Measurements from ENCODE around the gene ZBED6. TPM values are rescaled to one million over a fixed set of nuclear protein-coding genes. Genes with fewer than 3 reads are reported as not detected.

Gene ZBED6
- total RNA-seq, 3 donors from 2014 or later (not counting 1 experiment from before 2014, with no cell fraction given): 36.4 to 41.3 (median 39.8) TPM

- Histone ChIP-seq H3K4me1 (ENCODE audit: control insufficient read depth, insufficient read depth, low read length) (no peaks in the 10 kb centered on the region), H3K36me3 (ENCODE audit: control insufficient read depth, insufficient read depth, low read length) (peaks cover 22% of the 10 kb centered on the region), H3K9me3 (ENCODE audit: control insufficient read depth, insufficient read depth, low read length) (no peaks in the 10 kb centered on the region), H3K27me3 (ENCODE audit: control insufficient read depth, insufficient read depth, low read length) (no peaks in the 10 kb centered on the region), H3K4me3 (ENCODE audit: low read length) (no peak overlapping the region), H3K27ac (ENCODE audit: low read length) (no peak overlapping the region)
- Mint-ChIP-seq H3K27ac (peak overlapping the region; percentile 56 to 78), H3K4me3 (no peak overlapping the region), H3K27me3 (ENCODE audit: low read depth in 2 of 2) (no peaks in the 10 kb centered on the region), H3K36me3 (no peaks in the 10 kb centered on the region), H3K9me3 (no peaks in the 10 kb centered on the region), H3K4me1 (peaks cover 9 to 13% of the 10 kb centered on the region in 2 donors)
- no peak for ATAC-seq
- no peak for TF ChIP-seq CTCF (IDR thresholded peaks at IDR 0.05)
- DNase-seq: no peak
- 99% methylated on average over 3 of the region's 4 CpGs for WGBS (ENCODE audit: insufficient coverage)
- intact Hi-C loops (cut with micrococcal nuclease): no loop called here
Observed at GRCh38 chr1:203778789-203779188, 16.6 kb upstream of the ZBED6 start.

GRCh38 chr1:203781962-203782361 lies 13.5 kb upstream of the ZBED6 start:
- 89% methylated on average over 5 of the region's 7 CpGs for WGBS (ENCODE audit: insufficient coverage)
- peaks cover under 1 to 6% of the 10 kb centered on the region in 2 donors for H3K4me1 Mint-ChIP-seq
- H3K9me3 ChIP-seq (ENCODE audit: control insufficient read depth, insufficient read depth, low read length): no peaks in the 10 kb centered on the region
- DNase-seq: no peak
- H3K27me3 Mint-ChIP-seq (ENCODE audit: low read depth in 2 of 2): no peaks in the 10 kb centered on the region
- peaks cover 4% of the 10 kb centered on the region for H3K36me3 ChIP-seq (ENCODE audit: control insufficient read depth, insufficient read depth, low read length)
- H3K36me3 Mint-ChIP-seq: no peaks in the 10 kb centered on the region
- H3K4me1 ChIP-seq (ENCODE audit: control insufficient read depth, insufficient read depth, low read length): no peaks in the 10 kb centered on the region
- no peak overlapping the region for H3K27ac Mint-ChIP-seq
- intact Hi-C loops (cut with micrococcal nuclease): no loop called here
- no peaks in the 10 kb centered on the region for H3K9me3 Mint-ChIP-seq
- ATAC-seq: no peak
- no peak for TF ChIP-seq CTCF (IDR thresholded peaks at IDR 0.05)
- H3K27me3 ChIP-seq (ENCODE audit: control insufficient read depth, insufficient read depth, low read length): no peaks in the 10 kb centered on the region
- H3K4me3 ChIP-seq (ENCODE audit: low read length): no peak overlapping the region
- no peak overlapping the region for H3K4me3 Mint-ChIP-seq
- H3K27ac ChIP-seq (ENCODE audit: low read length): no peak overlapping the region

GRCh38 chr1:203789966-203790365 lies 5.5 kb upstream of the ZBED6 start:
- WGBS (ENCODE audit: insufficient coverage): 89% methylated on average over 3 of the region's 3 CpGs
- H3K4me1 Mint-ChIP-seq: peaks cover 2 to 3% of the 10 kb centered on the region in 2 donors
- H3K9me3 Mint-ChIP-seq: no peaks in the 10 kb centered on the region
- no peaks in the 10 kb centered on the region for H3K27me3 ChIP-seq (ENCODE audit: control insufficient read depth, insufficient read depth, low read length)
- H3K27me3 Mint-ChIP-seq (ENCODE audit: low read depth in 2 of 2): no peaks in the 10 kb centered on the region
- ATAC-seq (no peak), DNase-seq (no peak)
- no peak for TF ChIP-seq CTCF (IDR thresholded peaks at IDR 0.05)
- H3K4me3 Mint-ChIP-seq: no peak overlapping the region
- no peaks in the 10 kb centered on the region for H3K36me3 ChIP-seq (ENCODE audit: control insufficient read depth, insufficient read depth, low read length)
- peaks cover 4% of the 10 kb centered on the region for H3K4me1 ChIP-seq (ENCODE audit: control insufficient read depth, insufficient read depth, low read length)
- H3K27ac Mint-ChIP-seq: no peak overlapping the region
- H3K36me3 Mint-ChIP-seq: no peaks in the 10 kb centered on the region
- no peak overlapping the region for H3K4me3 ChIP-seq (ENCODE audit: low read length)
- intact Hi-C loops (cut with micrococcal nuclease): no loop called here
- no peak overlapping the region for H3K27ac ChIP-seq (ENCODE audit: low read length)
- H3K9me3 ChIP-seq (ENCODE audit: control insufficient read depth, insufficient read depth, low read length): no peaks in the 10 kb centered on the region

GRCh38 chr1:203791498-203791897 lies 3.9 kb upstream of the ZBED6 start:
- Mint-ChIP-seq H3K4me3 (no peak overlapping the region), H3K27ac (no peak overlapping the region), H3K27me3 (ENCODE audit: low read depth in 2 of 2) (no peaks in the 10 kb centered on the region), H3K4me1 (peaks cover 12 to 14% of the 10 kb centered on the region in 2 donors), H3K9me3 (no peaks in the 10 kb centered on the region), H3K36me3 (no peaks in the 10 kb centered on the region)
- Histone ChIP-seq H3K27ac (ENCODE audit: low read length) (no peak overlapping the region), H3K9me3 (ENCODE audit: control insufficient read depth, insufficient read depth, low read length) (no peaks in the 10 kb centered on the region), H3K27me3 (ENCODE audit: control insufficient read depth, insufficient read depth, low read length) (no peaks in the 10 kb centered on the region), H3K36me3 (ENCODE audit: control insufficient read depth, insufficient read depth, low read length) (no peaks in the 10 kb centered on the region), H3K4me1 (ENCODE audit: control insufficient read depth, insufficient read depth, low read length) (peaks cover 8% of the 10 kb centered on the region), H3K4me3 (ENCODE audit: low read length) (no peak overlapping the region)
- intact Hi-C loops (cut with micrococcal nuclease): no loop called here
- DNase-seq (no peak), ATAC-seq (no peak)
- WGBS (ENCODE audit: insufficient coverage): 90% methylated on average over 2 of the region's 3 CpGs
- no peak for TF ChIP-seq CTCF (IDR thresholded peaks at IDR 0.05)

Measured in natural killer cell (primary cell).